ENCODE measurements around the gene OSBP2.

Gene OSBP2

DNA sequence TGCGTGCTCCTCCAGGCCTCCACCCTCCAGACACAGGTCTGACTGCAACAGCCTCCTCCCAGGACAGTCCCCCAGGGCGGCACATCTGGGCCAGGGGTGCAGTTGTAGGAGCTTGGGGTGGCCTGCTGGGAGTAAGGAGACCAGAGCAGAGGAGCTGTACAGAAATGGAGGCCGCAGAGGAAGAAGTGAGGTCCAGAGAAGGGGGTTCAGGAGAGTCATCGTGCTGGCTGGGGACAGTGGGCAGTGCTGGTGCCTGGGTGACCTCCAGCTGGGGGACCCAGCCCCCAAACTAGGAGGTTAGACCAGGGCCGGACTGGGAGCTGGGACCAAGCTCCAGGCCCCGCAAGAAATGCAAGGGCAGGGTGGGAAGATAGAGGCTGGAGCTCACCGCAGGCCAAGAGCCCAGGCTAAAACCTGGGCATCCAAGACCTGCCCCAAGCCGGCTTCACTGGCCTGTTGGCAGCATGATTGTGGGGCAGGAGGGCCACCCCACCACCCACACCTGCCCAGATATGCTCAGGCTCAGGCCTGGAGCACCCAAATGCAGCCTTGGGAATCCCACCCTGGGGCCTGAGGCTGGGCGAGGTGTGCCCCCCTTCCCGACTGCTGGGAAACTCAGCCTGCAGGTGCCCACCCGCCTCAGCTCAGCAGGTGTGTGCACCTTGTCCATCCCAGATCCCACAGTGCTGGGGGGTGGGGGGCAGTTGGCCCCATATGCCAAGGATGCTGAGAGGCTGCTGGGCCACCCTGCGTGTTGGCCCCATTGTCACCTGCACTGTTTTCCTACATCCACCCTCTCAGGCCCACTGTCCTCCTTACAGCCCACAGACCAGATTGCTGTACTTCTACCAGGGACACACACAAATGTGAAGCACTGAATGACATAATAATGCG lies 177.0 kb downstream of the OSBP2 start:
- no peak for DNase-seq

DNA sequence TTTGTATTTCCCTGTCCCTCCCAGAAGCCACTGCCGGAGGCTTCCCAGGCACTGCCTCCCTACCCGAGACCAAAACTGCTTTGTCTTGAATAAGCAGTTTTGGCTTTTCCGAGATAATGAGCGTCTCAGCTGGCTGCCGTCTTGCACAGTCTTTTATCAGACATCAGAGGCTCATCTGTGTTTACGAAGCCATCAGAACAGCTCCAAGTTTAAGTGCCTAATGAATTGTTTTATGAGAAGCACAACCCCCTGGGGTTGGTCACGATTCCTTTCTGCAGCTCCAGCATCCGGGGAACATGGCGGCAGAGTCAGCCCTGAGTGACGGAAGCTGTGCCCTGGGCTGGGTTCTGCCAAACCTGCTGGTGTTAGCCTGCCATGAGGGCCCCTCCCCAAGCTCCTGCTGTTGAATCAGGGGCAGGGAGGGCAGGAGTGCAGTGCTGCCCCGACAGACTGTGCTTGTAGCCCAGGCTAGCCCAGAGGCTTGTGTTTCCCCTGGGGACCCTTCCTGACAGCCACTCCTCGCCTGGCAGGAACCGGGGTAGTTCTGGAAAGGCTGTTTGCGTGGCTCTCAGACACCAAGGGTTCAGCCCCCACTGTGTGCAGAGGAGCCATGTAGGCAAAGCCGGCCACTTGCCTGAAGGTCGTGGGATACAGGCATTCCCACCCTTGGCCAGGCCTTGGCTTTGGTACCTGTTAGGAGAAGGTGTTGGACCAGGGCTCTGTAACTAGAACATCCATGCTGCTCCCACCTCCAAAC lies 177.8 kb downstream of the OSBP2 start:
- DNase-seq, result no peak

DNA sequence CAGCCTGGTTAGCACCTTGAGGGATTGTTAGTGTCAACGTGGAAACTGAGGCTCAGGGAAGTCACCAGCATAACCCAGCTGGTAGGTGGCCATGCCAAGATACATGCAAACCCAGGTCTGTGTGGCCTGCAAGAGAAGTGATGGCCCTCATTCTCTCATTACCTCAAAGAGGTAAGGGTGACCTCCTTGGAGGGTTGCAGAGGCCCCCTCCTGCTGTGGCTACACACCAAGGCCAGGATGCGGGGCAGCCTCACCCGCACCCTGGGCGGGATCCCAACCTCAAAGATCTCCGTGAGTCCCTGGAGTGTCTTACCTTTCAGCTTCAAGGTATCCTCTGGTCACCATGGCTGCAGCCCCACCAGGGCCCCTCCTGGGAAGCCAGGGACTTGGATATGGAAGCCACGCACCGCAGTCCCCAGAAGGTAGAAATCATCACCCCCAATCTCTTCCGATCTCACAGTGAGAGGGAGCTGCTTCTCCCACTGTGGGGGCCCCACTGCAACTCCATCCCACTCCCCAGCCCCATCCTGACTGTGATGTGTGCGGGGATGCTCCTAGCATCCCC lies 178.5 kb downstream of the OSBP2 start:
- DNase-seq, result no peak

DNA sequence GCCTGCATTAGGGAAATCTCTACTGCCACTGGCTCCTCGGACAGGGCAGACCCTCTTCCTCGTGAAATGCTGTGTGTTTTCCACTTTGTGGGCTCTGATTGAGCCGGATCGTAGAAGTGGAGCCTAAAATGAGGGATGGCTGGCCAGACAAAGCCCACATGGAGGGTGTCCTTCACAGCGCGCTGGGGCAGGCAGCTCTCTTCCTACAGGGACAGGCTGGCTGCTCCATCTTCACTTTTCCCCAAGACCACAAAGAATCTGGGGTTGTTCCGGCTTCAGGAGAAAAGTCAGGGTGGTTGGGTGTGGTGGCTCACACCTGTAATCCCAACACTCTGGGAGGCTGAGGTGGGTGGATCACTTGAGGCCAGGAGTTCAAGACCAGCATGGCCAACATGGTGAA lies 179.0 kb downstream of the OSBP2 start:
- no peak for DNase-seq

DNA sequence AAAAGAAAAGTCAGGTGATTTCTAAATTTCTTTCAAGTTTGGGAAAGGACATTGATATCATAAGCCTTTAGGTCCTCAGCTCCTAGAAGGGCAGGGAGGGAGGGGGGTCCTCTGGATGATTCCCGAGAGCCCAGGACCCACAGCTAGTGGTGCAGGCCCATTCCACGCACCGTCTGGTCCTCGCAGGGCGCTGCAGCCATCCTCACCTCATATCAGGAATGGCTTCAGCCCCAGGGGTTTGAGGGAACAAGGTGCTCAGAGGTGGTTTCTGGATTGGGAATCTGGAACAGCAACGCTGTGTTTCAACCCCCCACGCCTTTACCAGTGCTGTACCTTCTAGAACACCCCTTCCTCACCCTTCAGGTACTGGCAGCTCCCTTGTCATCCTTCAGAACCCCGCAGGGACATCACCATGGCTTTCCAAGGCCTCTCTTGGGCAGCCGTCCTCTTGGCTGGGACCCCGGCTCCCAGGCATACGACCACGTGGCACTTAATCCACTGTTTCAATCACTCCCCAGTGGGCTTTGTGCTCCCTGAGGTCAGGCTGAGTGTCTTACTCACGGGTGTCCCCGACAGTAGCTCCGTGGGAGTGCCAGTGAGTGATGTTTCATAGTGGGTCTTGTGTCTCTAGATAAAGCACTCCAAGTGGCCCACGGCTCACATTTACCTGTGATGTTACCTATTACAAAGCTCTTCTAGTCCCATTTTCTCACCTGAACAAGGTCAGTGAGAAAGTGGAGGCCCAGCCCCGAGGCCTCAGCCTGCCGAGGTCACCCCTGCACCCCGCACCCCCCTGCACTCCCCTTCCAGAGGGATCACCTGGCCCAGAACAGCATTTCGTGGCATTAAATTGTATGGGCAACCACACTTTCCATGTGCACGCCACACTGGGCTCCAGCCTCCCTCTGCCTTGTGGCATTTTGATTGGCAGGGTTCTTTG lies 180.0 kb downstream of the OSBP2 start:
- no peak for DNase-seq

- no peak for DNase-seq
Observed at GRCh38 chr22:30875481-30876215, 181.0 kb downstream of the OSBP2 start.

DNA sequence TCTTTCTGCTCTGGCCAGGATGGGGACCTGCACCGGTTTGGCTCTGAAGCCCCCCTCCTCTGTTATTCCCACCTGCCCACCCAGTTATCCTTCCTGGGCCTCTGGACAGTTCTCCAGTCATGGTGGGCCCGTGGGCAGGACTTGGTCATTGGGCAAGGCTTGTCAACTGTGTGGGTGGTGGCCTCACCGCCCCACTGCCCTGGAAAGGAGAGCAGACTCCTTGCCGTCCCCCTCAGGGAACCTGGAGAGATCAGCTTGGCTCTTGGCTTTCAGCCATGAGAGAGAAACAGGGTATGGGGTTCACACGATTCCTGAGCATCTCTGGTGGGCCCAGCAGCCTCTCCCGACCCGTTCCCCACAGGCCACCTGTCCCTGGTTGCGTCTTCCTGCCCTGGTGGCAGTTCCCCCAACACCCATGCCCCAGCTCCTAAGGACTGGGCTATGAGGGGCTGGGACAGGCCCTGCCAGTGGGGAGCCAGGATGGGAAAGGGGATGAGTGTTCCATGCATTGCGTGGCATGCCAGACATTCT lies 181.6 kb downstream of the OSBP2 start:
- no peak for DNase-seq

DNA sequence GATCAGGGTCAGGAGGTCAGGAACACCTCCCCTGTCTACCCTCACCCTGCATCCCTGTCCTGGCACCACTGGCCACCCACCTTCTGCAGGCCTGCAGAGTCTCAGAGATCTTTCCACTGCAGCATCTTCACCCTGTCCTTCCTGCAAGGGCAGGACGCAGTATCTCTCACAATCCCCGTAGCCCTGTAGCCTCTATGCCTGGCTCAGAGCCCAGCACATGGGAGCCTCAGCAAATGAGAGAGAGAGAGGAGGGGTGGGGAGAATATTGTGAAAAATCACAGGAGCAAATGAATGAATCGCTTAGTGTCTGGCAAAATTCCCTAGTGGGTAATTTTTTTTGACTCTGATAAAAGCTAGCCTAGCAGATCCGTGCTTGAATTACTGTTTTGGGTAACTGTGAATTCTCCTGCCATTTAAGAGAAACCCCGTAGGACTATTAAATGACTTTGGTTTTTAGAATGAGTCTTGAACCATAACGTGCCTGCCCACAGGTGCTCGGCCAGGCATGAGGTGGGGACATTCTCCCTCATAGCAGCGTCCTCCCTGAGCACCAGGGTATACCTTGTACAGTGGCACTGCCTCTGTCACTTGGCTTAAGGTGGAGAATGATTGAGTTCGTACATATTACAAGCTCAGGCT lies 182.4 kb downstream of the OSBP2 start:
- DNase-seq, result no peak

DNA sequence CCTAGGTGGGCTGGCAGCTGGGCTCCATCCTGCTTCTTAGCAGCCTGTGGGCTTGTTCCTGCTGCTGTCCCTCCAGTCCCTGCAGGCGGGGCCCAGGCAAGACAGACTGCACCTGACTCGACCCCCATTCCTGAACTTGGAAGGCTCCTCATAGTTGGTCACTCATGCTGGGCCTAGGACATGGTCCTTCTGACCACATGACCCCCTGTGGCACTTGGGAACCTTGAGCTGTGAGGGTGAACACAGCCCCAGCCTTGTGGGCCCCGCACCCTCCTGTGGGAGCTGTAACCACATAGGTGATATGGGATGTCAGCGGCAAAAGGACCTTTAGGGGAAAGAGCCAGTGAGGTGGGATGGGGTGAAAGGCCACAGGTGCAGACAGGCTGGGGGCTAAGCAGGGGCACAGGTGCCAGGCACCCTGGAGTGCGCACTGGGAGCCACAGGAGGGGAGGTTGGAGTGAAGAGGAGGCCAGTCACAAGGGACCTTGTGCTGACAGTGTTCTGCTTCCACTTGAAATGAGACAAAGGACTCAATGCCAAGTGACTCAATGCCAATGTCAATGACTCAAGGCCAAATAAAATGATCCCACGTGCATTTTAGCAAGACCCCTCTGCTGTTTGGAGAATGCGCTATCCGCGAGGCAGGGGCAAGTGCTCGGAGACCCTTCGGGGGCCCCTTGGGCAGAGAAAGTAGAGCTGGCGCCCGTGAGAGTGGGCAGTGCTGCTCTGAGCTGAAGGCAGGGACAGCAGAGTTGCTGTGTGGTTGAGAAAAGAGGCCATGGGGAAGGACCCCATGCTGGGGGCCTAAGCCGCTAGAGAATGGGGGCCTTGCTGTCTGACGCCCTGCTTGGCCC lies 183.2 kb downstream of the OSBP2 start:
- no peak for DNase-seq

- no peak for DNase-seq
Observed at GRCh38 chr22:30878516-30879414, 184.1 kb downstream of the OSBP2 start.

- no peak for DNase-seq
Observed at GRCh38 chr22:30879415-30879797, 184.7 kb downstream of the OSBP2 start.

GRCh38 chr22:30880181-30880601 lies 185.5 kb downstream of the OSBP2 start:
- no peak for DNase-seq

DNA sequence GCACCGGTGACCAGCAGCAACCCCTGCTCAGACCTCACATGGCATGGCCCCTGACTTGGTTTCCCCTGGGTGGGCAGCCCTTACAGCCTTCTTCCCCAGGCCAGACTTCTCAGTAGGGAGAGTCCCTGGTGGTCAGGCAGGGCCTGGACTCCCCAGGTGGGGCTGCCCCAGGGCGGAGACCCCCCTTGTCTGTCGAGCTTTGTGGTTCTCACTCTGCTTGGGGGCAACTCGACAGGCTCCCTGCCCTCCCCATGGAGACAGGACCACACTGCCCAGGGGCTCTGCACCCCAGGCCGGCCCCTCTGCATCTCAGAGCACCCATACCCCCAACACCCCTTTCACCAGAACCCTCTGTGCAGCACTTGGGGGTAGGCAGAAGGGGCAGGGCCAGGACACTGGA lies 186.2 kb downstream of the OSBP2 start:
- no peak for DNase-seq

- no peak for DNase-seq
Observed at GRCh38 chr22:30881361-30882183, 186.9 kb downstream of the OSBP2 start.

DNA sequence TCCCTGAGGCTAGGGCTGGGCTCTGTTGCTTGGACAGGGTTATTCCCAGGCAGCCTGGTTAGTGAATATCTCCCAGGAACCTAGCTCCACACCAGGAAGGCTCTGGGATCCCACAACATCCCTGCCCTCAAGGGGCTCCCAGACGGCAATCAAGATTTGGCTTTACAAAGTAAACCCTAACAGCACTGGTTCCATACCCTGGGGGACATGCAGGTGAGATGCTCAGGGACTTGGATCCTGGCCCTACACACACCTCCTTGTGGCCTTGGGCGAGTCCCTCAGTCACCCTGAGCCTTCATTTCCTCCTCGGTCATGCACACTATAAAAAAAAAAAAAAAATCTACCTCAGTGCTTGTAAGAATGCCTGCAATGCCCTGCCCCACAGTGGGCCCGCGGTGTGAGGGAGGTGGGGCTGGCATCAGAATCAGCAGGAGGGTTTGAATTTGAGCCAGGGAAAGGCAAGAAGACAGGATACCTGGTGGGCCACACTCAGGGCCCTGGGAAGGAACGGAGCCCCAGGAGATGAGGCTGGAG lies 187.6 kb downstream of the OSBP2 start:
- no peak for DNase-seq

- no peak for DNase-seq
Observed at GRCh38 chr22:30882974-30883533, 188.4 kb downstream of the OSBP2 start.

- no peak for DNase-seq
Observed at GRCh38 chr22:30883586-30884145, 189.0 kb downstream of the OSBP2 start.

Measured in GF-D8 (cell line).